ENCODE data around the gene BACE2.

DNA sequence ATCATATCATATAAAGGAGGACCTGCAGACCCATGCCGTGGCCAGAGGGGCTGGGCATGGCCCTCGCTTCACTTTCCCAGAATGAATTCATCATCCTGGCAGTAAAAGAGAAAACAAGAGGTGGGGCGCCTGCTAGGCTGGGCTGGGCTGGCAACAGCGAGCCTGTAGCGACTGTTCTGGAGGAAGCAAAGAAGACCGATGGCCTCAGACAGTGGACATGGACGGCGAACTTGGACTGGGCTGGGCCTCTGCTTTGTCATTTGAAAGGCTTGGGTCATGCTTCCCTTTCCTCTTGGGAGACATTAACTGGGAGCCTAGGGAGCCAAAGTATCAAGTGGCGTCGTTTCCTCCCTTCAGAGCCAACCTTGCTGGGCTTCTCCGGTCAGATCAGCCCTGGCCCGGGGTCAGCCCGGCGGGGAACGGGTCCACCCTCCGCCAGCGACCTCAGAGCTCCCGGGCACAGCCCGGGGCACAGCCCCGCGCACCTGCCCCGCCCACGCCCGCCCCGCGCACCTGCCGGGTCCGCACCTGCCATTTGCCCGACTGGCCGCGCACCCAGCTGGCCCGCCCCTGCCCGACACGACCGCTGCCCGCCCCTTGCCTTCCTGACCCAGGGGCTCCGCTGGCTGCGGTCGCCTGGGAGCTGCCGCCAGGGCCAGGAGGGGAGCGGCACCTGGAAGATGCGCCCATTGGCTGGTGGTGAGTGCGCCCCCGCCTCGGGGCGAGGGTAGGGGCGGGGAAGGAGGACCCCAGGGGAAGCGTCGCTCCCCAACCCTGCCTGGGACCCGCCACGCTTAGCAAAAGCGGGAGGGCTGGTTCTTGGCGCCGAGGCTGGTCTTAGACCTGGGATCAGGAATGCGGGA, 148.5 kb downstream of the BACE2 start, which contains the start of gene FAM3B:
- TF ChIP-seq, protein P1, sequence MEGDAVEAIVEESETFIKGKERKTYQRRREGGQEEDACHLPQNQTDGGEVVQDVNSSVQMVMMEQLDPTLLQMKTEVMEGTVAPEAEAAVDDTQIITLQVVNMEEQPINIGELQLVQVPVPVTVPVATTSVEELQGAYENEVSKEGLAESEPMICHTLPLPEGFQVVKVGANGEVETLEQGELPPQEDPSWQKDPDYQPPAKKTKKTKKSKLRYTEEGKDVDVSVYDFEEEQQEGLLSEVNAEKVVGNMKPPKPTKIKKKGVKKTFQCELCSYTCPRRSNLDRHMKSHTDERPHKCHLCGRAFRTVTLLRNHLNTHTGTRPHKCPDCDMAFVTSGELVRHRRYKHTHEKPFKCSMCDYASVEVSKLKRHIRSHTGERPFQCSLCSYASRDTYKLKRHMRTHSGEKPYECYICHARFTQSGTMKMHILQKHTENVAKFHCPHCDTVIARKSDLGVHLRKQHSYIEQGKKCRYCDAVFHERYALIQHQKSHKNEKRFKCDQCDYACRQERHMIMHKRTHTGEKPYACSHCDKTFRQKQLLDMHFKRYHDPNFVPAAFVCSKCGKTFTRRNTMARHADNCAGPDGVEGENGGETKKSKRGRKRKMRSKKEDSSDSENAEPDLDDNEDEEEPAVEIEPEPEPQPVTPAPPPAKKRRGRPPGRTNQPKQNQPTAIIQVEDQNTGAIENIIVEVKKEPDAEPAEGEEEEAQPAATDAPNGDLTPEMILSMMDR (IDR thresholded peaks at IDR 0.05): no peak
- no peak for TF ChIP-seq POLR2A (IDR thresholded peaks at IDR 0.05)
